Keratinocyte (primary cell): ENCODE results near the gene UNC119B.

ENCODE experiments used
- CTCF ChIP-seq, 3 experiments: IDR thresholded peaks in 1 of 3; conservative IDR thresholded peaks in 1 of 3; optimal IDR thresholded peaks in 1 of 3; 2 replicates in 2 of 3; 3 replicates in 1 of 3; pipeline versions ENCODE3 to v1.5.1; 2011; ENCODE audit warnings: low read length in 3 of 3, mild to moderate bottlenecking in 3 of 3, moderate library complexity in 2 of 3, control low read depth in 1 of 3, inconsistent platforms in 1 of 3; ENCODE audit not compliant: insufficient read depth in 2 of 3; ENCODE audit errors: extremely low read depth in 1 of 3
- EZH2 ChIP-seq: IDR thresholded peaks from one replicate; pipeline ENCODE4 v1.6.1; 2012; ENCODE audit warnings: inconsistent platforms, mild to moderate bottlenecking, low read length, moderate library complexity

- no peak for TF ChIP-seq EZH2
- TF ChIP-seq CTCF (optimal IDR thresholded peaks at IDR 0.05 in 1 of 3, IDR thresholded peaks at IDR 0.05 in 1 of 3, conservative IDR thresholded peaks at IDR 0.05 in 1 of 3; ENCODE audit: extremely low read depth in 1 of 3, insufficient read depth in 2 of 3, low read length in 3 of 3): no peak
Measured at GRCh38 chr12:120719072-120719471, 8.8 kb downstream of the UNC119B start.
